Breast epithelium (tissue), 3 donors: ENCODE results near the gene NEK11.

Experiments
- POLR2A ChIP-seq: fragments of 450-650 bp; IDR thresholded peaks from one replicate; pipeline ENCODE4 v1.6.1; 2016; ENCODE audit warnings: antibody characterized with exemption, mild to moderate bottlenecking, moderate library complexity
- POLR2AphosphoS5 ChIP-seq, 3 donors: sonication (generic); formaldehyde crosslinking; IDR thresholded peaks; one replicate each; pipeline ENCODE4 v1.6.1; 2017; ENCODE audit warnings: antibody characterized with exemption in 3 of 3
- TF ChIP-seq, protein P1 (sequence below), 3 donors: fragments of 450-650 bp; IDR thresholded peaks; one replicate each; pipeline ENCODE4 v1.5.1; 2016 to 2017; ENCODE audit warnings: antibody characterized with exemption in 3 of 3, mild to moderate bottlenecking in 3 of 3, moderate library complexity in 3 of 3

DNA sequence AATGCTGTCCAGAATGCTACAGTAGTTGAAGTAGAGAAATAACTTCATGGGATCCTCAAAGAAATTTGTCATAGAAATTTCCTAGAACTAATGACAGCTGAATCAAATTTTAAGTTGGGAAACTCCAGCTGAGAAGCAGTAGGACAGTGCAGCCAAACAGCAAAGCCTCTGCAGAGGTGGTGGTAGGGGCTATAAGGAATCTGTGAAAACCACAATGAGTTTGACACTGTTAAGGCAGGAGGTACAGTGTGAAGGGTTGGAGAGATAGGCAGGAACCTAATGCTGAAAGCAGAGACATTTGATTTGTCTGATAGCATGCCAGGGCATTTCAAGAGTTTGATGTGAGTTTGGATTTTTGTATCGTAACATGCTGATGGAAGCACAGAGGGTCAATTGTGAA is 22.1 kb upstream of the NEK11 start:
- TF ChIP-seq, protein P1, sequence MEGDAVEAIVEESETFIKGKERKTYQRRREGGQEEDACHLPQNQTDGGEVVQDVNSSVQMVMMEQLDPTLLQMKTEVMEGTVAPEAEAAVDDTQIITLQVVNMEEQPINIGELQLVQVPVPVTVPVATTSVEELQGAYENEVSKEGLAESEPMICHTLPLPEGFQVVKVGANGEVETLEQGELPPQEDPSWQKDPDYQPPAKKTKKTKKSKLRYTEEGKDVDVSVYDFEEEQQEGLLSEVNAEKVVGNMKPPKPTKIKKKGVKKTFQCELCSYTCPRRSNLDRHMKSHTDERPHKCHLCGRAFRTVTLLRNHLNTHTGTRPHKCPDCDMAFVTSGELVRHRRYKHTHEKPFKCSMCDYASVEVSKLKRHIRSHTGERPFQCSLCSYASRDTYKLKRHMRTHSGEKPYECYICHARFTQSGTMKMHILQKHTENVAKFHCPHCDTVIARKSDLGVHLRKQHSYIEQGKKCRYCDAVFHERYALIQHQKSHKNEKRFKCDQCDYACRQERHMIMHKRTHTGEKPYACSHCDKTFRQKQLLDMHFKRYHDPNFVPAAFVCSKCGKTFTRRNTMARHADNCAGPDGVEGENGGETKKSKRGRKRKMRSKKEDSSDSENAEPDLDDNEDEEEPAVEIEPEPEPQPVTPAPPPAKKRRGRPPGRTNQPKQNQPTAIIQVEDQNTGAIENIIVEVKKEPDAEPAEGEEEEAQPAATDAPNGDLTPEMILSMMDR (IDR thresholded peaks at IDR 0.05) = no peak
- TF ChIP-seq POLR2A = no peak
- no peak for TF ChIP-seq POLR2AphosphoS5 (IDR thresholded peaks at IDR 0.05)
